Measurements from ENCODE around the gene MAN1C1.

GRCh38 chr1:25758466-25759070 is 142.0 kb downstream of the MAN1C1 start:
- TF ChIP-seq REST (IDR thresholded peaks at IDR 0.05; ENCODE audit: borderline replicate concordance), result no peak
- no peak for TF ChIP-seq CTCF (IDR thresholded peaks at IDR 0.05; ENCODE audit: poor library complexity, severe bottlenecking)
- no peak for TF ChIP-seq EP300 (conservative IDR thresholded peaks at IDR 0.05; ENCODE audit: poor library complexity, severe bottlenecking)
